Muscle layer of colon (tissue), 2 donors: ENCODE data around the gene FAM180A.

Experiments
- H3K27ac ChIP-seq: one replicate; pipeline ENCODE4 v1.7.0; 2013; ENCODE audit warnings: low read depth, mild to moderate bottlenecking, low read length, moderate library complexity
- H3K27me3 ChIP-seq, 2 donors: one replicate each; pipeline ENCODE4 v1.7.0; 2013; ENCODE audit warnings: low read length in 2 of 2, mild to moderate bottlenecking in 2 of 2; ENCODE audit not compliant: insufficient read depth in 2 of 2, control insufficient read depth in 1 of 2
- H3K36me3 ChIP-seq: one replicate; pipeline ENCODE4 v1.7.0; 2013; ENCODE audit warnings: mild to moderate bottlenecking, low read length; ENCODE audit not compliant: insufficient read depth
- H3K4me1 ChIP-seq: one replicate; pipeline ENCODE4 v1.7.0; 2013; ENCODE audit warnings: mild to moderate bottlenecking, low read length; ENCODE audit not compliant: insufficient read depth
- H3K4me3 ChIP-seq, 2 donors: one replicate each; pipeline ENCODE4 v1.7.0; 2013; ENCODE audit warnings: low read length in 2 of 2, low read depth in 1 of 2, mild to moderate bottlenecking in 1 of 2, moderate library complexity in 1 of 2
- H3K9ac ChIP-seq: one replicate; pipeline ENCODE4 v1.7.0; 2013; ENCODE audit warnings: low read length
- H3K9me3 ChIP-seq: one replicate; pipeline ENCODE4 v1.7.0; 2013; ENCODE audit warnings: mild to moderate bottlenecking, low read length
- donor health status: abdominal sarcoma.
- donor health status: Adenocarcinoma of cecum.

FAM180A gene

GRCh38 chr7:135748770-135749169 is at the start of gene FAM180A:
TSS of gene FAM180A (minus strand) at chr7:135748813. CDS start at chr7:135748580, 233 bp downstream.
- no peaks in the 10 kb centered on the region for H3K36me3 ChIP-seq
- H3K27ac ChIP-seq = peak within 1 kb of the TSS; percentile 70
- H3K27me3 ChIP-seq = no peaks in the 10 kb centered on the region
- no peak within 1 kb of the TSS for H3K9ac ChIP-seq
- peak within 1 kb of the TSS in 1 of 2 donors; percentile 49 for H3K4me3 ChIP-seq
- H3K4me1 ChIP-seq = peaks cover 18% of the 10 kb centered on the region
- no peaks in the 10 kb centered on the region for H3K9me3 ChIP-seq

- H3K9ac ChIP-seq = no peak overlapping the region
- no peaks in the 10 kb centered on the region for H3K36me3 ChIP-seq
- H3K27me3 ChIP-seq = no peaks in the 10 kb centered on the region
- peaks cover 47% of the 10 kb centered on the region for H3K4me1 ChIP-seq
- no peak overlapping the region for H3K27ac ChIP-seq
- no peaks in the 10 kb centered on the region for H3K9me3 ChIP-seq
- no peak overlapping the region for H3K4me3 ChIP-seq
These were observed 49.5 kb upstream of the FAM180A start for GRCh38 chr7:135798095-135798494.

GRCh38 chr7:135795846-135796570 is 47.4 kb upstream of the FAM180A start:
- H3K9me3 ChIP-seq = no peaks in the 10 kb centered on the region
- H3K4me3 ChIP-seq = no peak overlapping the region
- H3K27ac ChIP-seq = peak overlapping the region; percentile 43
- H3K27me3 ChIP-seq = no peaks in the 10 kb centered on the region
- no peak overlapping the region for H3K9ac ChIP-seq
- no peaks in the 10 kb centered on the region for H3K36me3 ChIP-seq
- H3K4me1 ChIP-seq = peaks cover 37% of the 10 kb centered on the region

GRCh38 chr7:135793841-135794240 is 45.2 kb upstream of the FAM180A start:
- Histone ChIP-seq H3K4me1 (peaks cover 34% of the 10 kb centered on the region), H3K27ac (no peak overlapping the region), H3K9ac (no peak overlapping the region)

GRCh38 chr7:135792866-135793265 is 44.3 kb upstream of the FAM180A start:
- no peaks in the 10 kb centered on the region for H3K36me3 ChIP-seq
- H3K4me3 ChIP-seq = no peak overlapping the region
- H3K27ac ChIP-seq = no peak overlapping the region
- no peaks in the 10 kb centered on the region for H3K9me3 ChIP-seq
- no peak overlapping the region for H3K9ac ChIP-seq
- H3K27me3 ChIP-seq = no peaks in the 10 kb centered on the region
- H3K4me1 ChIP-seq = peaks cover 27% of the 10 kb centered on the region

More at GRCh38 chr7:135793841-135794240, 45.2 kb upstream of the FAM180A start:
- no peaks in the 10 kb centered on the region for H3K9me3 ChIP-seq
- no peaks in the 10 kb centered on the region for H3K27me3 ChIP-seq
- H3K4me3 ChIP-seq = no peak overlapping the region
- H3K36me3 ChIP-seq = no peaks in the 10 kb centered on the region

- H3K36me3 ChIP-seq = no peaks in the 10 kb centered on the region
- no peak overlapping the region for H3K27ac ChIP-seq
- no peaks in the 10 kb centered on the region for H3K27me3 ChIP-seq
- peaks cover 24% of the 10 kb centered on the region for H3K4me1 ChIP-seq
- no peak overlapping the region for H3K9ac ChIP-seq
- H3K9me3 ChIP-seq = no peaks in the 10 kb centered on the region
- no peak overlapping the region for H3K4me3 ChIP-seq
These were observed 43.7 kb upstream of the FAM180A start for GRCh38 chr7:135792363-135792668.

- H3K27me3 ChIP-seq = no peaks in the 10 kb centered on the region
- peaks cover 19% of the 10 kb centered on the region for H3K4me1 ChIP-seq
- H3K27ac ChIP-seq = no peak overlapping the region
- no peak overlapping the region for H3K4me3 ChIP-seq
- H3K9me3 ChIP-seq = no peaks in the 10 kb centered on the region
- H3K36me3 ChIP-seq = no peaks in the 10 kb centered on the region
- H3K9ac ChIP-seq = no peak overlapping the region
These were observed 43.1 kb upstream of the FAM180A start for GRCh38 chr7:135791543-135792362.

- Histone ChIP-seq H3K9ac (no peak overlapping the region), H3K4me1 (peaks cover 7% of the 10 kb centered on the region)
These were observed 41.9 kb upstream of the FAM180A start for GRCh38 chr7:135790371-135790977.

GRCh38 chr7:135789956-135790355 is 41.3 kb upstream of the FAM180A start:
- Histone ChIP-seq H3K27ac (no peak overlapping the region), H3K27me3 (no peaks in the 10 kb centered on the region), H3K4me3 (no peak overlapping the region), H3K9me3 (no peaks in the 10 kb centered on the region), H3K4me1 (peaks cover 1% of the 10 kb centered on the region), H3K36me3 (no peaks in the 10 kb centered on the region), H3K9ac (no peak overlapping the region)

More at GRCh38 chr7:135790371-135790977, 41.9 kb upstream of the FAM180A start:
- H3K4me3 ChIP-seq = no peak overlapping the region
- H3K27me3 ChIP-seq = no peaks in the 10 kb centered on the region
- H3K27ac ChIP-seq = no peak overlapping the region
- no peaks in the 10 kb centered on the region for H3K9me3 ChIP-seq
- H3K36me3 ChIP-seq = no peaks in the 10 kb centered on the region

GRCh38 chr7:135789431-135789830 is 40.8 kb upstream of the FAM180A start:
- Histone ChIP-seq H3K4me1 (no peaks in the 10 kb centered on the region), H3K36me3 (no peaks in the 10 kb centered on the region), H3K27me3 (no peaks in the 10 kb centered on the region), H3K4me3 (no peak overlapping the region), H3K9ac (no peak overlapping the region), H3K27ac (no peak overlapping the region), H3K9me3 (no peaks in the 10 kb centered on the region)

- Histone ChIP-seq H3K36me3 (no peaks in the 10 kb centered on the region), H3K4me1 (no peaks in the 10 kb centered on the region), H3K27ac (no peak overlapping the region), H3K9me3 (no peaks in the 10 kb centered on the region), H3K4me3 (no peak overlapping the region), H3K9ac (no peak overlapping the region), H3K27me3 (no peaks in the 10 kb centered on the region)
These were observed 38.3 kb upstream of the FAM180A start for GRCh38 chr7:135786911-135787310.
